Heart left ventricle (tissue), 16 donors: Measurements from ENCODE around the gene TEAD1. TPM values are rescaled to one million over a fixed set of nuclear protein-coding genes. Genes with fewer than 3 reads are reported as not detected.

Experiments
- ATAC-seq, 4 donors: fragments of 200-7000 bp; cut with Tn5 transposase; one replicate each; pipeline ENCODE4 v1.9.1; 2020 to 2022; ENCODE audit warnings: moderate library complexity in 4 of 4, mild to moderate bottlenecking in 3 of 4, moderate number of reproducible peaks in 1 of 4
- DNase-seq, 5 donors: peaks; one replicate each; pipeline ENCODE4 v3.0.0-alpha.2; 2020
- H3K27ac ChIP-seq, 12 donors: fragments of 200-600 bp; sonication (generic) in 4 of 12; one replicate each; pipeline versions ENCODE4 v1.5.0 to v1.8.0; 2016 to 2022; ENCODE audit warnings: mild to moderate bottlenecking in 2 of 12
- H3K27me3 ChIP-seq, 9 donors: fragments of 200-600 bp; sonication (generic) in 2 of 9; one replicate each; pipeline versions ENCODE4 v1.5.1 to v1.8.0; 2016 to 2022; ENCODE audit warnings: mild to moderate bottlenecking in 3 of 9
- H3K36me3 ChIP-seq, 9 donors: fragments of 200-600 bp; sonication (generic) in 2 of 9; one replicate each; pipeline versions ENCODE4 v1.5.0 to v1.8.0; 2018 to 2022; ENCODE audit warnings: mild to moderate bottlenecking in 2 of 9
- H3K4me1 ChIP-seq, 12 donors: fragments of 200-600 bp; sonication (generic) in 4 of 12; one replicate each; pipeline versions ENCODE4 v1.5.0 to v1.8.0; 2016 to 2022; ENCODE audit warnings: mild to moderate bottlenecking in 3 of 12
- H3K4me3 ChIP-seq, 12 donors: fragments of 200-600 bp; sonication (generic) in 4 of 12; one replicate each; pipeline versions ENCODE4 v1.5.0 to v1.8.0; 2017 to 2022; ENCODE audit warnings: mild to moderate bottlenecking in 9 of 12, moderate library complexity in 4 of 12
- H3K9me3 ChIP-seq, 12 donors: fragments of 200-600 bp; sonication (generic) in 4 of 12; one replicate each; pipeline versions ENCODE4 v1.5.0 to v1.8.0; 2016 to 2022; ENCODE audit warnings: mild to moderate bottlenecking in 1 of 12
- CTCF ChIP-seq, 12 donors: fragments of 200-600 bp; sonication (generic) in 4 of 12; IDR thresholded peaks; one replicate each; pipeline versions ENCODE4 v1.5.0 to v1.8.0; 2018 to 2022; ENCODE audit warnings: antibody characterized with exemption in 12 of 12, mild to moderate bottlenecking in 5 of 12
- POLR2A ChIP-seq, 2 donors: fragments of 450-650 bp; IDR thresholded peaks; one replicate each; pipeline ENCODE4 v1.6.1; 2017; ENCODE audit warnings: antibody characterized with exemption in 2 of 2, mild to moderate bottlenecking in 2 of 2, moderate library complexity in 2 of 2
- WGBS, 4 donors: extraction: QIAGEN DNeasy Blood & Tissue Kit in 2 of 4; methylation state at CpG; one replicate each; pipeline versions ENCODE4 v1.1.5 to v1.1.7; 2013 to 2018; 5-methylcytosine and 5-hydroxymethylcytosine counted together
- intact Hi-C, 10 donors: fragments of 100-400 bp; cut with DNase I; formaldehyde crosslinking; loops; one replicate each; pipeline versions ENCODE4 v1.11.1 to v1.14.2; 2022
- polyA plus RNA-seq, 2 donors: library from polyadenylated mRNA; stranded (reverse); fragments of 200-250 nt; gene quantifications; one replicate each; pipeline ENCODE4 v1.2.3, GENCODE V29; 2013
- total RNA-seq, 9 donors: library from RNA; depleted of rRNA in 2 of 9; stranded (reverse); fragments of >200 nt in 2 of 9; fragmentation: NEBNext Ultra II Directional in 3 of 9; extraction: Animal tissue kit (Norgen Biotek cat#: 25700) in 3 of 9; gene quantifications; one replicate each; pipeline versions ENCODE4 v1.1.0 to v1.2.4, GENCODE V29; 2016 to 2023
- donor health status: ischemic (EF 13 %, LVEDD 7.1; RV severe dilation, severe dysfunction).
- donor health status: healthy with polysubstance abuse.
- donor health status: DM: no; HTN: yes; CAD: no.
- donor health status: DM: no; HTN: no; CAD: no.
- donor health status: ischemic (EF 25% LVEDD 6.9; RV normal size, moderate dysfunction).
- donor health status: ischemic (EF 25% LVEDD 5.7; RV mildly dilated, moderate dysfunction).
- donor health status: healthy.
- donor health status: DM: yes; HTN: yes; CAD: no.
- donor health status: ischemic (EF 35%, LVEDD 5.7; RV mildly dilated, moderate dysfunction).
- donor health status: nonischemic (EF 11% LVEDD 7.7; RV severe dilation, severe dysfunction).
- donor health status: DM: yes; HTN: yes; CAD: no.
- donor health status: PGD.
- donor health status: ischemic (EF 29% LVEDD 5.4; RV normal size, mild dysfunction).
- donor health status: nonischemic (EF 23%, LVEDD 6.1; RV moderate dilation, normal function).

TEAD1 gene
- total and polyA plus RNA-seq, 11 donors = 14.4 to 161 (median 113) TPM

GRCh38 chr11:12902791-12903486 is 228.7 kb downstream of the TEAD1 start:
- WGBS, 4 donors = 86 to 94% (median 92%) methylated on average over 6 of the region's 6 CpGs
- Histone ChIP-seq H3K36me3 (peaks cover 0 to 37% (median 12%) of the 10 kb centered on the region in 9 donors), H3K9me3 (no peaks in the 10 kb centered on the region), H3K27ac (no peak overlapping the region), H3K4me1 (peaks cover under 1 to 35% (median 12%) of the 10 kb centered on the region in 12 donors), H3K27me3 (no peaks in the 10 kb centered on the region), H3K4me3 (no peak overlapping the region)
- intact Hi-C loops = no loop called here
- ATAC-seq (no peak), DNase-seq (no peak)
- TF ChIP-seq POLR2A (IDR thresholded peaks at IDR 0.05) (no peak), CTCF (IDR thresholded peaks at IDR 0.05) (no peak)

GRCh38 chr11:12905435-12905834 is 231.2 kb downstream of the TEAD1 start:
- 92 to 98% (median 95%) methylated on average over 4 of the region's 4 CpGs for WGBS, 4 donors
- no peaks in the 10 kb centered on the region for H3K27me3 ChIP-seq
- no peaks in the 10 kb centered on the region for H3K9me3 ChIP-seq
- H3K4me3 ChIP-seq = no peak overlapping the region
- DNase-seq (no peak), ATAC-seq (no peak)
- intact Hi-C loops = loop anchor here in 1 of 10 donors (5.0 kb wide), 1 partner anchor 768 kb away; no protein-coding TSS in a partner anchor
- TF ChIP-seq CTCF (IDR thresholded peaks at IDR 0.05) (no peak), POLR2A (IDR thresholded peaks at IDR 0.05) (no peak)
- peaks cover 0 to 40% (median 12%) of the 10 kb centered on the region in 9 donors for H3K36me3 ChIP-seq
- H3K27ac ChIP-seq = no peak overlapping the region
- peaks cover 0 to 15% (median 7%) of the 10 kb centered on the region in 12 donors for H3K4me1 ChIP-seq

GRCh38 chr11:12906501-12906900 is 232.3 kb downstream of the TEAD1 start:
- TF ChIP-seq CTCF (IDR thresholded peaks at IDR 0.05) = no peak
- no peak for TF ChIP-seq POLR2A (IDR thresholded peaks at IDR 0.05)
- Histone ChIP-seq H3K27me3 (no peaks in the 10 kb centered on the region), H3K9me3 (no peaks in the 10 kb centered on the region), H3K27ac (no peak overlapping the region), H3K4me3 (no peak overlapping the region), H3K36me3 (peaks cover 0 to 40% (median 12%) of the 10 kb centered on the region in 9 donors), H3K4me1 (peaks cover 0 to 6% (median 0%) of the 10 kb centered on the region in 12 donors)
- DNase-seq = no peak
- WGBS, 4 donors = 94 to 99% (median 98%) methylated on average over 4 of the region's 4 CpGs
- ATAC-seq = no peak
- intact Hi-C loops = loop anchor here in 1 of 10 donors (5.0 kb wide), 1 partner anchor 769 kb away; no protein-coding TSS in a partner anchor

- H3K4me1 ChIP-seq = peaks cover 0 to 9% (median 3%) of the 10 kb centered on the region in 12 donors
- TF ChIP-seq POLR2A (IDR thresholded peaks at IDR 0.05) (no peak), CTCF (IDR thresholded peaks at IDR 0.05) (no peak)
- peaks cover 0 to 11% (median 0%) of the 10 kb centered on the region in 9 donors for H3K36me3 ChIP-seq
- H3K27ac ChIP-seq = no peak overlapping the region
- no peak for DNase-seq
- intact Hi-C loops = loop anchor here in 1 of 10 donors (5.0 kb wide), 1 partner anchor 773 kb away; no protein-coding TSS in a partner anchor
- WGBS, 4 donors = 75 to 87% (median 79%) methylated on average over 2 of the region's 2 CpGs
- no peaks in the 10 kb centered on the region for H3K9me3 ChIP-seq
- no peak for ATAC-seq
- H3K27me3 ChIP-seq = no peaks in the 10 kb centered on the region
- H3K4me3 ChIP-seq = no peak overlapping the region
Observed at GRCh38 chr11:12909879-12910278, 235.7 kb downstream of the TEAD1 start.
